Keratinocyte (primary cell): Measurements from ENCODE around the gene CCDC146. TPM values are rescaled to one million over a fixed set of nuclear protein-coding genes. Genes with fewer than 3 reads are reported as not detected.
"Not testable (repeated sequence)": the region's sequence is repeated elsewhere in the genome, so short reads cannot be mapped to it uniquely, and the experiment has no call there.

ENCODE experiments used
- DNase-seq: peaks from one replicate; pipeline ENCODE4 v3.0.0-alpha.2; 2011; ENCODE audit warnings: low read depth, missing footprints, low spot score
- FAIRE-seq: peaks from 2 replicates; lab custom pipeline; 2011; peaks lifted over from hg19 to GRCh38; lab: Jason Lieb, UNC
- H2AFZ ChIP-seq: 2 replicates; pipeline ENCODE4 v1.6.0; 2012; ENCODE audit warnings: low read length, control low read depth, inconsistent platforms; ENCODE audit not compliant: control insufficient read depth
- H3K27ac ChIP-seq: 2 replicates; pipeline ENCODE4 v1.5.1; 2011; ENCODE audit warnings: low read length; ENCODE audit not compliant: control insufficient read depth, insufficient read depth
- H3K27me3 ChIP-seq: 3 replicates; pipeline ENCODE4 v1.6.0; 2011; ENCODE audit warnings: low read length; ENCODE audit not compliant: control insufficient read depth, insufficient read depth; ENCODE audit errors: extremely low read depth
- H3K36me3 ChIP-seq, 2 experiments: 2 replicates in 1 of 2; 3 replicates in 1 of 2; pipeline ENCODE4 v1.5.1; 2011; ENCODE audit warnings: low read length in 2 of 2, mild to moderate bottlenecking in 1 of 2; ENCODE audit not compliant: control insufficient read depth in 2 of 2, insufficient read depth in 2 of 2; ENCODE audit errors: extremely low read depth in 1 of 2
- H3K4me1 ChIP-seq: 3 replicates; pipeline ENCODE4 v1.5.1; 2011; ENCODE audit warnings: low read length; ENCODE audit not compliant: control insufficient read depth, insufficient read depth; ENCODE audit errors: extremely low read depth
- H3K4me2 ChIP-seq: 3 replicates; pipeline ENCODE4 v1.6.0; 2011; ENCODE audit warnings: low read depth, low read length; ENCODE audit not compliant: control insufficient read depth, insufficient read depth; ENCODE audit errors: extremely low read depth
- H3K4me3 ChIP-seq, 3 experiments: fragments of 200-600 bp in 1 of 3; sonication (generic) in 1 of 3; 2 replicates in 2 of 3; 3 replicates in 1 of 3; pipeline ENCODE4 v1.5.1; 2011 to 2016; ENCODE audit warnings: low read length in 3 of 3, mild to moderate bottlenecking in 3 of 3, control low read depth in 2 of 3, inconsistent platforms in 1 of 3, low read depth in 1 of 3, mixed read lengths in 1 of 3, mixed run types in 1 of 3, moderate library complexity in 1 of 3; ENCODE audit not compliant: control insufficient read depth in 2 of 3, insufficient read depth in 2 of 3; ENCODE audit errors: extremely low read depth in 1 of 3
- H3K79me2 ChIP-seq: 2 replicates; pipeline ENCODE4 v1.6.0; 2012; ENCODE audit warnings: low read length; ENCODE audit not compliant: control insufficient read depth, insufficient read depth
- H3K9ac ChIP-seq: 3 replicates; pipeline ENCODE4 v1.6.0; 2011; ENCODE audit warnings: low read length; ENCODE audit not compliant: control insufficient read depth, insufficient read depth; ENCODE audit errors: extremely low read depth
- H3K9me1 ChIP-seq: 3 replicates; pipeline ENCODE4 v1.6.0; 2011; ENCODE audit warnings: low read length; ENCODE audit not compliant: control insufficient read depth, insufficient read depth; ENCODE audit errors: extremely low read depth
- H3K9me3 ChIP-seq: 2 replicates; pipeline ENCODE4 v1.5.1; 2012; ENCODE audit warnings: low read depth, low read length; ENCODE audit not compliant: control insufficient read depth
- H4K20me1 ChIP-seq: 3 replicates; pipeline ENCODE4 v1.6.0; 2011; ENCODE audit warnings: low read length; ENCODE audit not compliant: control insufficient read depth, insufficient read depth; ENCODE audit errors: extremely low read depth
- dilution Hi-C: fragments of 300-500 bp; cut with MboI; formaldehyde crosslinking; loops from one replicate; pipeline ENCODE4 v1.7.0; 2020; ENCODE audit warnings: low sequenced_read_pairs; ENCODE audit not compliant: extremely low pct_ligation_motif_present
- polyA plus RNA-seq, 5 experiments: library from polyadenylated mRNA; depleted of rRNA in 3 of 5; stranded (reverse) in 3 of 5; stranded (forward) in 1 of 5; unstranded in 1 of 5; fragments of >200 nt; gene quantifications; 1 replicate in 1 of 5; 2 replicates in 3 of 5; 3 replicates in 1 of 5; pipeline versions ENCODE4 v1.2.1 to v1.2.3, GENCODE V29; 2011 to 2012; ENCODE audit warnings: missing spikeins in 2 of 5, low read depth in 1 of 5, low replicate concordance in 1 of 5

Gene CCDC146
- polyA plus RNA-seq, 1 donor (not counting 4 experiments of a cell fraction or from before 2014, with no cell fraction given), result 5.7 TPM

- dilution Hi-C loops, H3K4me2 ChIP-seq, H3K4me1 ChIP-seq, H3K9me3 ChIP-seq, H3K27ac ChIP-seq, H3K4me3 ChIP-seq, H3K36me3 ChIP-seq, H3K9me1 ChIP-seq, H3K27me3 ChIP-seq, H4K20me1 ChIP-seq, H3K79me2 ChIP-seq, H2AFZ ChIP-seq, H3K9ac ChIP-seq, DNase-seq: not testable (repeated sequence)
- peak; percentile 34 for FAIRE-seq
Measured at GRCh38 chr7:77112719-77113306, 9.6 kb upstream of the CCDC146 start.

- H3K4me3 ChIP-seq, H3K36me3 ChIP-seq, H2AFZ ChIP-seq, H3K27ac ChIP-seq, dilution Hi-C loops, H3K4me1 ChIP-seq, H3K79me2 ChIP-seq, H3K27me3 ChIP-seq, H3K9me1 ChIP-seq, H4K20me1 ChIP-seq, DNase-seq, FAIRE-seq, H3K9ac ChIP-seq, H3K9me3 ChIP-seq, H3K4me2 ChIP-seq: not testable (repeated sequence)
Measured at GRCh38 chr7:77125486-77125885, 3.1 kb downstream of the CCDC146 start.

- dilution Hi-C loops, DNase-seq: not testable (repeated sequence)
Measured at GRCh38 chr7:77127009-77127408, 4.6 kb downstream of the CCDC146 start.

GRCh38 chr7:77128582-77129410 is 6.4 kb downstream of the CCDC146 start:
- H3K9me1 ChIP-seq, H3K27ac ChIP-seq, H3K79me2 ChIP-seq, DNase-seq, H2AFZ ChIP-seq, H3K4me2 ChIP-seq, H3K9ac ChIP-seq, H3K36me3 ChIP-seq, H3K9me3 ChIP-seq, H3K4me3 ChIP-seq, H4K20me1 ChIP-seq, H3K27me3 ChIP-seq, H3K4me1 ChIP-seq, dilution Hi-C loops: not testable (repeated sequence)
- FAIRE-seq, result peak; percentile 74

More at GRCh38 chr7:77127009-77127408, 4.6 kb downstream of the CCDC146 start:
- FAIRE-seq, H3K27me3 ChIP-seq, H3K4me3 ChIP-seq, H3K79me2 ChIP-seq, H2AFZ ChIP-seq, H4K20me1 ChIP-seq, H3K9me1 ChIP-seq, H3K4me2 ChIP-seq, H3K9me3 ChIP-seq, H3K4me1 ChIP-seq, H3K36me3 ChIP-seq, H3K9ac ChIP-seq, H3K27ac ChIP-seq: not testable (repeated sequence)

GRCh38 chr7:77131781-77132180 is 9.4 kb downstream of the CCDC146 start:
- dilution Hi-C loops, FAIRE-seq, H3K27me3 ChIP-seq, H4K20me1 ChIP-seq, H3K9ac ChIP-seq, H2AFZ ChIP-seq, H3K36me3 ChIP-seq, H3K79me2 ChIP-seq, DNase-seq, H3K27ac ChIP-seq, H3K4me1 ChIP-seq, H3K9me1 ChIP-seq, H3K9me3 ChIP-seq, H3K4me2 ChIP-seq, H3K4me3 ChIP-seq: not testable (repeated sequence)
